Measurements from ENCODE around the gene ZNF785. TPM values are rescaled to one million over a fixed set of nuclear protein-coding genes. Genes with fewer than 3 reads are reported as not detected.
A peak's percentile ranks its signal among the peaks of the same experiment; 100 is the strongest.
"Not testable (repeated sequence)": the region's sequence is repeated elsewhere in the genome, so short reads cannot be mapped to it uniquely, and the experiment has no call there.

The ZNF785 gene
- 10 to 100 TPM; 12.9 to 13.3 TPM for total RNA-seq

DNA sequence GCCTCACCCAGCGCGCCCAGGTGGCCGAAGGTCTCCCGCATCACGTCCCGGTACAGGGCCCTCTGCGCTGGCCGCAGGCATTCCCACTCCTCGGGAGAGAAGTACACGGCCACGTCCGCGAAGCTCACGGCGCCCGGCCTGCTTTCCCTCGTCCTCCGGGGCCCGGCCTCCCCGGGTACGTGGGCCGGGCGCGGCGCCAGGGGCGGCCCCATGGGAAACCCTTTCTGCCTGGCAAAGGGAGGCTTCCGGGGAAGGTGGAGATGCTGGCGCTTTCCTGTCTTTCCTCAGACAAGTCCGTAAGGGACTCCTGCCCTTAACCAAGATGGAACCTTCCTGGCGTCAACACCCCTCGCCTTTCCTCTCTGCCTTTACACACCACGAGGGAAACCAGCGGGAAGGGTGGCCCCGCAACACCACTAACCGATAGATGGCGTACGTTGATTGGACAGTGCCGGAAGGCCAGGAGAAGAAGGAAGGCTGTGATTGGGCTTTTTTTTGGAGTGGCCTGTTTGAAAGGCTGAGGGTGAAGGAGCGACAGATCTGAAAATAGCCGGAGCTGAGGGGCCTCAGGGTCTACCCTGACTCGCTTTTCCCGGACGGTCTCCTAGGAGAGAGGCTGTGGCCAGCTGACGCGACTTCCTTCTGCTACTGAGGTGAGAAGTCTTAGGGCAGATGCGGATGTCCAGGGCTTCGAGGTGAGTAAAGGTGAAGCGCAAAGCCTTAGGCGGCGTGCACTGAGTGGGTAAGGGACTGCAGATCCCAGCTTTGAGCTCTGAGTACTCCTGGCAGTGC lies at the start of gene ZNF785:
ZNF785 (minus strand) TSS at position 298 of the 792 bp plus-strand sequence; CDS start at position 212, 86 bp downstream.
- H3K4me3 Mint-ChIP-seq, result peak within 1 kb of the TSS; percentile 77
- peaks cover 41% of the 10 kb centered on the region for H3K36me3 Mint-ChIP-seq (ENCODE audit: low read depth)
- peak within 1 kb of the TSS; percentile 61 for H3K27ac Mint-ChIP-seq
- peak; percentile 96 for DNase-seq
- ChIA-PET CTCF (interaction anchor here (0.7 to 3.5 kb wide), 13 partner anchors 13 to 167 kb away, joined by 3 to 19 read pairs (median 4); partner anchors contain the start of genes DCTPP1, FBRS, ZNF688 and ZNF689), POLR2A (interaction anchor here (0.7 to 5.8 kb wide), 25 partner anchors 10 to 520 kb away, joined by 3 to 88 read pairs (median 5); partner anchors contain the start of genes ALDOA, DCTPP1, ITGAL and PRR14)
- H3K9me3 Mint-ChIP-seq, result no peaks in the 10 kb centered on the region
- H3K4me1 Mint-ChIP-seq, result peaks cover 36% of the 10 kb centered on the region
- H3K27me3 Mint-ChIP-seq, result no peaks in the 10 kb centered on the region

GRCh38 chr16:30633526-30633925 lies 48.0 kb upstream of the ZNF785 start:
- H3K9me3 Mint-ChIP-seq, result no peaks in the 10 kb centered on the region
- H3K4me1 Mint-ChIP-seq, result peaks cover 27% of the 10 kb centered on the region
- H3K4me3 Mint-ChIP-seq, result peak overlapping the region; percentile 92
- ChIA-PET POLR2A (interaction anchor here (0.6 to 3.8 kb wide), 9 partner anchors 12 to 204 kb away, joined by 3 to 24 read pairs (median 5); partner anchors contain the start of genes FBRS, PRR14, ZNF689 and ZNF747), CTCF (interaction anchor here (0.6 to 3.5 kb wide), 10 partner anchors 14 to 208 kb away, joined by 3 to 15 read pairs (median 4); partner anchors contain the start of genes DCTPP1, FBRS and ZNF689)
- H3K36me3 Mint-ChIP-seq (ENCODE audit: low read depth), result no peaks in the 10 kb centered on the region
- no peak for DNase-seq
- H3K27me3 Mint-ChIP-seq, result peaks cover 2% of the 10 kb centered on the region
- H3K27ac Mint-ChIP-seq, result peak overlapping the region; percentile 88

- not testable (repeated sequence) for DNase-seq; H3K9me3 Mint-ChIP-seq; H3K36me3 Mint-ChIP-seq (ENCODE audit: low read depth); H3K27ac Mint-ChIP-seq; H3K27me3 Mint-ChIP-seq; H3K4me3 Mint-ChIP-seq
- POLR2A ChIA-PET, result interaction anchor here (1.6 kb wide), 1 partner anchor 28 kb away, joined by 3 read pairs; no protein-coding TSS in a partner anchor
- peaks cover 30% of the 10 kb centered on the region for H3K4me1 Mint-ChIP-seq
- CTCF ChIA-PET, result interaction anchor here (1.8 to 3.5 kb wide), 2 partner anchors 27 to 202 kb away, joined by 13 to 15 read pairs; partner anchors contain the start of genes DCTPP1 and FBRS
Measured at GRCh38 chr16:30632454-30632853, 47.0 kb upstream of the ZNF785 start.

DNA sequence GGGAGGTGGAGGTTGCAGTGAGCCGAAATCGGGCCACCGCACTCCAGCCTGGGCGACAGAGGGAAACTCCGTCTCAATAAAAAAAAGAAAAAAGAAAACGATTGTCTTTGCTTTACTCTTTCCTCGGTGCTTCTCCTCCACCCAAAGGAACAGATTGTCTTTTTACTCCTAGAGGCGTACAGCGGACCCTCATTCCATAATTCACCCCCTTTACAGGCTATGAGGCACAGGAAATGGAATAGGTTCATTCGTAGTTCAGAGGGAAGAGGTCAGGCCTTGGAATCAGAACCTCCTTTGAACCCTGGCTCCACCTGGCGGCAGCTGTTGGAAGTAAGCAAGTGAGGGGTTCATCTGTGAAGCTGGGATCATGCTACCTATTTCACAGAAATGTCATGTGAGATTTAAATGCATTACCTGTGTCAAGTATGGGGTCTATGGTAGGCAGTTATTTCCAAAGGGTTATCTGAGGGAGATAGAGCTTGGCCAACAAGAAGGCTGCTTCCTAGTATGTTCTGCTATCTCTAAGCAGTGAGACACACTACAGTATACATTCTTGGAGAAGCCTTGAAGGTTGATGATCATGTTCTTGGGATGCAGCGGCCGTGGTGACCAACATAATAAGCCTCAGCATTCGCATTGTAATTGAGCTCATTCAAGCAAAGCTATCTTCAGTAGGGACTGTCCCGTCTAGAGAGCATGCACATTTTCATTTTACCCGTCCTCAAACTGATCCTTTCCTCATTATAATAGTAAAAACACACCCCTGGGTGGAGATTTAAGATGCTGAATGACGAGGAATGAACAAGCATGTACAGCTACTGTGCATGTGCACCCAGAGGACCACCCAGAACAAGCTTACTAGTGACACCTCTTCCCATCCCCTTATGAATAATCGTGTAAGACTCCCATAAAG lies 43.4 kb upstream of the ZNF785 start:
- H3K9me3 Mint-ChIP-seq, result no peaks in the 10 kb centered on the region

GRCh38 chr16:30626236-30626635 lies 40.7 kb upstream of the ZNF785 start:
- H3K27me3 Mint-ChIP-seq, result peaks cover 19% of the 10 kb centered on the region
- H3K4me3 Mint-ChIP-seq, result no peak overlapping the region
- H3K36me3 Mint-ChIP-seq (ENCODE audit: low read depth), result no peaks in the 10 kb centered on the region
- POLR2A ChIA-PET, result no interaction called here
- no peak for DNase-seq
- no peaks in the 10 kb centered on the region for H3K9me3 Mint-ChIP-seq
- H3K27ac Mint-ChIP-seq, result no peak overlapping the region
- CTCF ChIA-PET, result interaction anchor here (0.6 to 6.2 kb wide), 6 partner anchors 10 to 217 kb away, joined by 3 to 57 read pairs (median 4); partner anchors contain the start of genes DCTPP1 and ZNF688
- H3K4me1 Mint-ChIP-seq, result peaks cover 13% of the 10 kb centered on the region

More for the DNA sequence above, 43.4 kb upstream of the ZNF785 start:
- Mint-ChIP-seq H3K36me3 (ENCODE audit: low read depth) (no peaks in the 10 kb centered on the region), H3K27ac (peak overlapping the region; percentile 53), H3K4me1 (peaks cover 16% of the 10 kb centered on the region), H3K27me3 (peaks cover 2% of the 10 kb centered on the region), H3K4me3 (peak overlapping the region; percentile 63)
- ChIA-PET CTCF (interaction anchor here (0.7 to 6.2 kb wide), 28 partner anchors 9 to 211 kb away, joined by 3 to 57 read pairs (median 4); partner anchors contain the start of genes DCTPP1, ITGAL, PRR14 and ZNF689), POLR2A (interaction anchor here (0.8 to 1.4 kb wide), 10 partner anchors 12 to 246 kb away, joined by 3 to 6 read pairs (median 4); partner anchors contain the start of genes DCTPP1, ZNF688 and ZNF689)
- DNase-seq, result peak; percentile 90

DNA sequence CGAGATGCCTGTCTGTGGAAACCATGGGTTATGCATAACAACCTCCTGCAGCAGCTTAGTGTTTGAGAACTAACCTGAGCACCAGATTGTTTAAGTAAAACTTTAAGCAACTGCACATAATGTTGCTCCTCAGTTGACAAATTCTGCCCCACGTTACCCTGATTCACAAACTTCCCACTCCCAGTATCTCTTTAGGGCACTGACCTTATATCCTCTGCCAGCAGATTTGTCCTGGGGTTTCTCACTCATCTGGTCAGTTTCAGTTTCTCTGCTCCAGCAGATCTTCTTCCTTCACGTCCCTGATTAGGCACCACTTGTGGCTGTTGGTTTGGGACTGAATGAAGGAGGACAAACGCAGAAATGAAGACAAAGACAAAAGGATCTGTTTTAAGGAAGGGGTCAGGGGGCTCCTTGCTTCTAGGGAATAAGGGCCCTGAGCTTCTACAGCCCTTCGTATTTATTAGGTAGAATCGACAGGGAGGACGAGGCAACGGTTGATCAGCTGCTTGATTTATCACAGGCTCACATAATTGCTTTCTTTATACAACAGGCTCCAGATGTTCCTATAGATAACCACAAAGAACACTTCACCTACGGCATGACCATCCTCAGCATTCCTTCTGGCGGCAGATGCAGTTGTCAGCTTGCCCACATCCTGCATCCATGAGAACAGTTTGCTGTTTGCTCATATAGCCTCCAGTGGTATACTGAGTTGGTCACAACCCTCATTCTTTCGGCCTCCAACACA lies 38.2 kb upstream of the ZNF785 start:
- Mint-ChIP-seq H3K36me3 (ENCODE audit: low read depth) (no peaks in the 10 kb centered on the region), H3K27ac (no peak overlapping the region), H3K27me3 (peaks cover 34% of the 10 kb centered on the region), H3K9me3 (no peaks in the 10 kb centered on the region), H3K4me1 (peaks cover 6% of the 10 kb centered on the region), H3K4me3 (no peak overlapping the region)
- POLR2A ChIA-PET, result no interaction called here
- CTCF ChIA-PET, result interaction anchor here (1.9 kb wide), 1 partner anchor 8 kb away, joined by 9 read pairs; no protein-coding TSS in a partner anchor
- DNase-seq, result no peak

GRCh38 chr16:30622455-30623032 lies 37.0 kb upstream of the ZNF785 start:
- ChIA-PET CTCF (interaction anchor here (2.3 kb wide), 1 partner anchor 193 kb away, joined by 8 read pairs; the partner anchor contains the start of gene DCTPP1), POLR2A (interaction anchor here (0.8 kb wide), 1 partner anchor 12 kb away, joined by 3 read pairs; the partner anchor contains the start of gene ZNF689)

DNA sequence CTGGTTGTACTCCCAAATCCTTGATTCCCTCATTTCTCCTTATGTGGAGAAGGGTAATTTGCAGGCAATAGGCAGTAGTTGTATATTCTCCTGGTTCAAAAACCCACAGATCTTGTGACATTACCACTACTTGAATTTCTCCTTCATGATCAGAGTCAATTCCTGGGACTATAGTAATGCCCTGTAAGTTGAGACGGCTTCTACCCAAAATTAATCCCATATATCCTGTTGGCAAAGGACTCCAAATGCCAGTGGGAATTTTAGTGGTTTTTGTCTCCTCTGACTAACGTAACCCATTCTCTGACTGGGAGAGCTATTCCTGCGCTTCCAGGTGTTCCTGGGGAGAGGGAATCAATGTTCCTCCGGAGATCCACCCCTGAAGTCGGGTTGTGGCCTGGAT lies 36.3 kb upstream of the ZNF785 start:
- CTCF ChIA-PET, result interaction anchor here (0.6 to 2.3 kb wide), 2 partner anchors 190 to 192 kb away, joined by 3 to 8 read pairs; partner anchors contain the start of gene DCTPP1
- Mint-ChIP-seq H3K9me3 (no peaks in the 10 kb centered on the region), H3K36me3 (ENCODE audit: low read depth) (no peaks in the 10 kb centered on the region), H3K4me1 (no peaks in the 10 kb centered on the region), H3K27me3 (peaks cover 35% of the 10 kb centered on the region), H3K27ac (no peak overlapping the region), H3K4me3 (no peak overlapping the region)
- POLR2A ChIA-PET, result no interaction called here
- DNase-seq, result no peak

More at GRCh38 chr16:30622455-30623032, 37.0 kb upstream of the ZNF785 start:
- Mint-ChIP-seq H3K36me3 (ENCODE audit: low read depth) (no peaks in the 10 kb centered on the region), H3K9me3 (no peaks in the 10 kb centered on the region), H3K4me3 (no peak overlapping the region), H3K27ac (no peak overlapping the region), H3K27me3 (peaks cover 35% of the 10 kb centered on the region), H3K4me1 (peaks cover 2% of the 10 kb centered on the region)
- no peak for DNase-seq

- ChIA-PET POLR2A (interaction anchor here (1.4 kb wide), 1 partner anchor 40 kb away, joined by 4 read pairs; no protein-coding TSS in a partner anchor), CTCF (interaction anchor here (0.5 to 3.3 kb wide), 7 partner anchors 9 to 190 kb away, joined by 3 to 22 read pairs (median 4); partner anchors contain the start of genes DCTPP1 and ZNF689)
- Mint-ChIP-seq H3K27ac (no peak overlapping the region), H3K27me3 (peaks cover 37% of the 10 kb centered on the region), H3K9me3 (no peaks in the 10 kb centered on the region), H3K4me3 (no peak overlapping the region), H3K36me3 (ENCODE audit: low read depth) (no peaks in the 10 kb centered on the region), H3K4me1 (peaks cover 4% of the 10 kb centered on the region)
- DNase-seq, result no peak
Measured at GRCh38 chr16:30620169-30620568, 34.7 kb upstream of the ZNF785 start.

DNA sequence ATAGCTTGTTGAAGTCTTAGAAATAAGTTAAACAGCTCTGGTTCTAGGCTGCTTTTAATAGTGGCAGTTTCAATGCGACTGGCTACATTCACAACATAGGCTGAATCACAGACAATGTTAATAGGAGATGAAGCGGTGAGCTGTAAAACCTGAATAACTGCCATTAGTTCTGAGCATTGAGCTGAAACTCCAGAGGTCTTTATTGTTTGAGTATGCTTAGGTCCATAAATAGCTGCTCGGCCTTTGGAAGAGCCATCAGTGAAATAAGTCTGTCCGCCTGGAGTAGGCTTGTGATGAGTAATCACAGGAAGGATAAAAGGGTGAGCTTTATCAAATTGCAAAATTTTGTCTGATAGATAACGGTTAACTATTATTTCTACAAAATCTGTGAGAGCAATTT lies 34.1 kb upstream of the ZNF785 start:
- Mint-ChIP-seq H3K27me3 (peaks cover 37% of the 10 kb centered on the region), H3K27ac (no peak overlapping the region), H3K4me3 (no peak overlapping the region), H3K4me1 (peaks cover 4% of the 10 kb centered on the region), H3K36me3 (ENCODE audit: low read depth) (no peaks in the 10 kb centered on the region), H3K9me3 (no peaks in the 10 kb centered on the region)
- CTCF ChIA-PET, result interaction anchor here (0.5 to 3.3 kb wide), 8 partner anchors 9 to 190 kb away, joined by 3 to 22 read pairs (median 3); partner anchors contain the start of genes DCTPP1 and ZNF689
- DNase-seq, result no peak
- POLR2A ChIA-PET, result interaction anchor here (0.7 to 1.4 kb wide), 2 partner anchors 9 to 41 kb away, joined by 3 to 4 read pairs; partner anchors contain the start of gene ZNF689

DNA sequence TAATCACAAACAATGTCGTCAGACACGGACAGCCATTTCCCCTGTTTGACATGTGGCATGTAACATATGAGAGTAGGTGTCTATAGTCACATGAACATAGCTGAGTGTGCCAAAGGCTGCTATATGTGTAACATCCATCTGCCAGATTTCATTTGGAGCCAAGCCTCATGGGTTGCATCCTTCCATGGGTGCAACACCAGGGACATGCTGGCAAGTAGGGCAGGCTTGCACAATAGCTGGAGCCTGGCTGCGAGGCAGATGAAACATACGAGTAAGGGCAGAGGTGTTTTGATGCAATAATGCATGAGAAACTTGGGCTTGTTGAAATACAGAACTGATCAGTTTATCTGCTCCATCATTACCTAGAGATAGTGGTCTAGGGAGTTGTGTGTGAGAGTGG lies 33.7 kb upstream of the ZNF785 start:
- Mint-ChIP-seq H3K27me3 (peaks cover 37% of the 10 kb centered on the region), H3K4me3 (no peak overlapping the region), H3K9me3 (no peaks in the 10 kb centered on the region), H3K36me3 (ENCODE audit: low read depth) (no peaks in the 10 kb centered on the region), H3K4me1 (peaks cover 4% of the 10 kb centered on the region), H3K27ac (no peak overlapping the region)
- POLR2A ChIA-PET, result interaction anchor here (0.7 kb wide), 1 partner anchor 9 kb away, joined by 3 read pairs; the partner anchor contains the start of gene ZNF689
- DNase-seq, result no peak
- CTCF ChIA-PET, result interaction anchor here (0.7 to 3.3 kb wide), 7 partner anchors 9 to 189 kb away, joined by 3 to 22 read pairs (median 3); partner anchors contain the start of genes DCTPP1 and ZNF689
